ENCODE data around the gene PNPLA7. TPM values are rescaled to one million over a fixed set of nuclear protein-coding genes. Genes with fewer than 3 reads are reported as not detected.

Gene PNPLA7
- total and polyA plus RNA-seq, 2 of the 13 experiments (the other 11 are each of a cell fraction or from before 2014, with no cell fraction given) = 0.42 to 1.5 TPM

DNA sequence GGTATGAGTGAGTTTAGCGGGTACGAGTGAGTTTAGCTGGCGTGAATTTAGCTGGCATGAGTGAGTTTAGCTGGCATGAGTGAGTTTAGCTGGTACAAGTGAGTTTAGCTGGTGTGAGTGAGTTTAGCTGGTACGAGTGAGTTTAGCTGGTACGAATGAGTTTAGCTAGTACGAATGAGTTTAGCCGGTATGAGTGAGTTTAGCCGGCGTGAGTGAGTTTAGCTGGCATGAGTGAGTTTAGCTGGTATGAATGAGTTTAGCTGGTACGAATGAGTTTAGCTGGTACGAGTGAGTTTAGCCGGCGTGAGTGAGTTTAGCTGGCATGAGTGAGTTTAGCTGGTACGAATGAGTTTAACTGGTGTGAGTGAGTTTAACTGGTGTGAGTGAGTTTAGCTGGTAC is 41.0 kb downstream of the PNPLA7 start (continued):
- no peak for TF ChIP-seq ZNF383 (CRISPR knock-in tag; IDR thresholded peaks at IDR 0.05; ENCODE audit: borderline replicate concordance)
- TF ChIP-seq, protein P1, sequence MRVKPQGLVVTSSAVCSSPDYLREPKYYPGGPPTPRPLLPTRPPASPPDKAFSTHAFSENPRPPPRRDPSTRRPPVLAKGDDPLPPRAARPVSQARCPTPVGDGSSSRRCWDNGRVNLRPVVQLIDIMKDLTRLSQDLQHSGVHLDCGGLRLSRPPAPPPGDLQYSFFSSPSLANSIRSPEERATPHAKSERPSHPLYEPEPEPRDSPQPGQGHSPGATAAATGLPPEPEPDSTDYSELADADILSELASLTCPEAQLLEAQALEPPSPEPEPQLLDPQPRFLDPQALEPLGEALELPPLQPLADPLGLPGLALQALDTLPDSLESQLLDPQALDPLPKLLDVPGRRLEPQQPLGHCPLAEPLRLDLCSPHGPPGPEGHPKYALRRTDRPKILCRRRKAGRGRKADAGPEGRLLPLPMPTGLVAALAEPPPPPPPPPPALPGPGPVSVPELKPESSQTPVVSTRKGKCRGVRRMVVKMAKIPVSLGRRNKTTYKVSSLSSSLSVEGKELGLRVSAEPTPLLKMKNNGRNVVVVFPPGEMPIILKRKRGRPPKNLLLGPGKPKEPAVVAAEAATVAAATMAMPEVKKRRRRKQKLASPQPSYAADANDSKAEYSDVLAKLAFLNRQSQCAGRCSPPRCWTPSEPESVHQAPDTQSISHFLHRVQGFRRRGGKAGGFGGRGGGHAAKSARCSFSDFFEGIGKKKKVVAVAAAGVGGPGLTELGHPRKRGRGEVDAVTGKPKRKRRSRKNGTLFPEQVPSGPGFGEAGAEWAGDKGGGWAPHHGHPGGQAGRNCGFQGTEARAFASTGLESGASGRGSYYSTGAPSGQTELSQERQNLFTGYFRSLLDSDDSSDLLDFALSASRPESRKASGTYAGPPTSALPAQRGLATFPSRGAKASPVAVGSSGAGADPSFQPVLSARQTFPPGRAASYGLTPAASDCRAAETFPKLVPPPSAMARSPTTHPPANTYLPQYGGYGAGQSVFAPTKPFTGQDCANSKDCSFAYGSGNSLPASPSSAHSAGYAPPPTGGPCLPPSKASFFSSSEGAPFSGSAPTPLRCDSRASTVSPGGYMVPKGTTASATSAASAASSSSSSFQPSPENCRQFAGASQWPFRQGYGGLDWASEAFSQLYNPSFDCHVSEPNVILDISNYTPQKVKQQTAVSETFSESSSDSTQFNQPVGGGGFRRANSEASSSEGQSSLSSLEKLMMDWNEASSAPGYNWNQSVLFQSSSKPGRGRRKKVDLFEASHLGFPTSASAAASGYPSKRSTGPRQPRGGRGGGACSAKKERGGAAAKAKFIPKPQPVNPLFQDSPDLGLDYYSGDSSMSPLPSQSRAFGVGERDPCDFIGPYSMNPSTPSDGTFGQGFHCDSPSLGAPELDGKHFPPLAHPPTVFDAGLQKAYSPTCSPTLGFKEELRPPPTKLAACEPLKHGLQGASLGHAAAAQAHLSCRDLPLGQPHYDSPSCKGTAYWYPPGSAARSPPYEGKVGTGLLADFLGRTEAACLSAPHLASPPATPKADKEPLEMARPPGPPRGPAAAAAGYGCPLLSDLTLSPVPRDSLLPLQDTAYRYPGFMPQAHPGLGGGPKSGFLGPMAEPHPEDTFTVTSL (CRISPR knock-in tag; IDR thresholded peaks at IDR 0.05; ENCODE audit: borderline replicate concordance) = no peak
- no peak for TF ChIP-seq ZFAT (CRISPR knock-in tag; conservative IDR thresholded peaks at IDR 0.05)
- no peak for TF ChIP-seq KDM5B (CRISPR knock-in tag; IDR thresholded peaks at IDR 0.05; ENCODE audit: borderline replicate concordance)
- no peak for TF ChIP-seq ZNF335 (CRISPR knock-in tag; IDR thresholded peaks at IDR 0.05)
- TF ChIP-seq DR1 (CRISPR knock-in tag; IDR thresholded peaks at IDR 0.05) = no peak
- TF ChIP-seq U2AF1 (optimal IDR thresholded peaks at IDR 0.05; ENCODE audit: low read depth, low read length) = no peak
- no peak for TF ChIP-seq TFAP4 (IDR thresholded peaks at IDR 0.05; ENCODE audit: borderline replicate concordance, low read depth)
- TF ChIP-seq ZNF292 (CRISPR knock-in tag; IDR thresholded peaks at IDR 0.05; ENCODE audit: borderline replicate concordance, low read depth) = no peak

All from HepG2 (cell line).